Stimulated activated naive CD8-positive, alpha-beta T cell treated with anti-CD3 and anti-CD28 coated beads, Interleukin-15, Interleukin-2, amounts not matched to agents 100 U/mL and 50 U/mL, for 24 hours (primary cell): ENCODE measurements around the gene SLC41A3.
A peak's percentile ranks its signal among the peaks of the same experiment; 100 is the strongest.
"Not testable (repeated sequence)": the region's sequence is repeated elsewhere in the genome, so short reads cannot be mapped to it uniquely, and the experiment has no call there.

Experiments
- ATAC-seq: fragments of 150-1000 bp; cut with Tn5 transposase; one replicate; pipeline ENCODE4 v1.10.0; 2021
- DNase-seq: peaks from one replicate; pipeline ENCODE4 v3.0.0; 2021

Gene SLC41A3

DNA sequence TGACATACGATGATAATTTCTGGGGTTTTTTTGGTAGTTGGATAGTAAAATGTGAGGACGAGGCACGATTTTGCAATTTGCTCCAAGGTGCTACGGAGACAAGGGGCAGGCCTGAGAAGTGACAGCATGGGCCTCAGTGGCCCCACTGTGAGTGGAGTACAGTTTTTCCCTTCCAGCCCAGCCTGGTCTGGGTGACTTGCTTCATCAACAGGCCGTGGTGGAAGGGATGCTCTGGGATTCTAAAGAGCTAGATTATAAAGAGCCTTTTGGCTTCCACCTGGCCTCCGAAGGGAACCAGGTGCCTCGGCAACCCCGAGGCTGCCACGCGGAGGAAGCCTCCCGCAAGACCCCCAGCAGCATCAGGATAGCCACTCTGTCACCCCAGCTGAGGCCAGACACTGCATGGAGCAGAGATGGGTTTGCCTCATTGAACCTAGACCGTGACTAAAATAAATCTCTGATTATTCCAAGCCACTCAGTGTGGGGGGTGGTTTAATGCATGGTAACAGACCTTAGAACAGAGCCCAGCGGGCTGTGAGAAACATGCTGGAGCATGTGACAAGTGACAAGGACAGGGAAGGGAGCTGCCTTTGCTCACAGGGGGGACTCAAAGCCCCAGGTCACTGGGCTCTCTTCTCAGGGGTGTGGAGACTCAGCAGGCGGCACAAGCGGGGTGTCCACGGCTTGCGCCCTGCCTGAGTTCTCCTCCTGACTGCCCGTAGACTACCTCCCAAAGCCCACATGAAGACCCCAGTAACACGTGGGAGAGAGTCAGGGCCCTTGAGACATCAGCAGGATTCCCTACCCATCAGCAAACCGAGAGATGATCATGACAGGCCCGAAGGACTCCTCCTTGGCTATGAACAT, 22.6 kb upstream of the SLC41A3 start:
- no peak for ATAC-seq

DNA sequence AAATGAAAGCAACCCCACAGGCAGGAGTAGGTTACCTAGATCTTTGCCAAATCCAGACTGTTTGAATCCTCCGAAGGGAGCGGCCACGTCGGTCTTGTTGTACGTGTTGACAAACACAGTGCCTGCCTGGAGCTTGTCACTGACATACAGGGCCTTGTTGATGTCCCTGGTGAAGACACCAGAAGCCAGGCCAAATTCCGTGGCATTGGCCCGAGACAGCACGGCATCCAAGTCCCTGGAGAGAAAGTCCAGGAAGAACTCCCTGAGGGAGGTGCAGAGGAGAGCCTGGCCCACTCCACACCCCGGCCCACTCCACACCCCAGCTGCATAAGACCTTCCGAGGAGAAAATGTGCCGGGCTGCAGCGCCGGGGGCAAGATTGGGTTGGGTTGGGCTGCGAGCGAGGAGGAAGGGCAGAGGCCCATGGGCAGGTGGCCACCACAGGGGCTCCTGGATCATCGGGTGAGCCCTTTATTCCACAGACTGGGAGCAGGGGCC, 21.8 kb upstream of the SLC41A3 start:
- DNase-seq (no peak), ATAC-seq (no peak)

More for the DNA sequence above, 22.6 kb upstream of the SLC41A3 start:
- no peak for DNase-seq

DNA sequence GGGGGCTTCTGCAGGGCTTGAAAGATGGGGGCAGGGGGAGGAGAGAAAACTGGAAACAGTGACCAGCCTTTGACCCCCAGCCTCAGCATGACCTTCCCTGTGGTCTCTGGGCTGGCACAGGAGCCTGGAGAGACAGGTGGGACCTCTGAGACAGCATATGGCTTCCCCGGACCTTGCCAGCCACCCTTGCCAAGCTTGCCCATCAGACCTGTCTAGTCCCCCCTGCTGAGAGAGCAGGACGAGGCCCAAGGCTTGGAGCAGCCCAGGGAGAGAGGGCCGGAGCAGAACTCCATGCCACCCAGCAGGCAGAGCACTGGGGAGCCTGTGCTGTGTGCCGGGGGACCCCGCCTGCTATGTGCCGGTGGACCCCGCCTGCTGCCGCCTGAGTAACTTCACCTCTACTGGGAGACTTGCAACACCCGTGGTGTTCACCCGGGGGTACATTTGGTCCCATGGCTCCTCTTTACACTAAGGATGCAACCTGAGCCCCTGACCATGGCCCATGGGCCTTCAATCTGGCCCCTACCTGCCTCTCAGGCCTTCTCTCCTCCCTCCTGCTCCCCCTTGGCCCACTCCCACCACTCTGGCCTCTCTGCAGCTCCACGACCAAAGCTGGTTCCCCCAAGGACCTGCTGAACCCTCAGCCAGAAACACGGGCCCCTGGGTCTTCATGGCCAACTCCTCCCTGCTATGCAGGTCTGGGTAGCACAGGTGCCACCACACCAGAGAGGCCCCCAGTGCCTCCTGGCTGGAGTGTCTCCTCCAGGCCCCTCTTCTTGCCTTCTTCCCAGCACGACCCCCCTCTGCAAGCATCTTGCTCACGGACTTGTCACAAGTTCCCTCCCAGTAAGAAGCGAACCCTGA, 21.1 kb upstream of the SLC41A3 start:
- ATAC-seq (no peak), DNase-seq (no peak)

DNA sequence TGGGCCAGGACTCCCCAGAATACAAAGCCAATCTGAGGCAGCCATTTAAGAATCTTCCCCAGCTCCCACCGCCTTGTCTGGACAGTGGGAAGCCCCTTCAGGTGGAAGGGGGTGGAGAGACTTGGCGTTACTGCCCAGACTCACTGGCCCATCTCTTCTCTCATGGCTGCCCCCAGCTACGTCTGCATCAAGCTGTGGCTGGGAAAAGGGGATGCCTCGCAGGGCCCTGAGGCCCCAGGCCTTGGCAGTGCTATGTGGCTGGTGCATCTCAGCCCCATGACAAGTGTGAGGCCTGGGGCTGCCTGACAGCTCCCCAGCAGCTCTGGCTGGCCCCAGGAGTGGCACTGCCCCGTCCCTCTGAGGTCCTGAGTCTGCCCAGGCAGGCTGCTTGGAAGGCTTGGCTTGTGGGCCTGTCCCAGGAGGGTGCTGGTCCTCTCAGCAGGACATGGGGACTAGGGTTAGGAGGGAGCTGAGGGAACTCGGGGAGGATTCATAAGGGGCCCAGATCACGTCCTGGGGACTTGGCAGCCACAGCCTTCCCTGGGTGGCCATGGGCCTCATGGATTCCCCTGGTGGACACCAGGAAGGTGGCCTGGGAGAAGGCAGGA, 20.2 kb upstream of the SLC41A3 start:
- ATAC-seq = peak; percentile 17

DNA sequence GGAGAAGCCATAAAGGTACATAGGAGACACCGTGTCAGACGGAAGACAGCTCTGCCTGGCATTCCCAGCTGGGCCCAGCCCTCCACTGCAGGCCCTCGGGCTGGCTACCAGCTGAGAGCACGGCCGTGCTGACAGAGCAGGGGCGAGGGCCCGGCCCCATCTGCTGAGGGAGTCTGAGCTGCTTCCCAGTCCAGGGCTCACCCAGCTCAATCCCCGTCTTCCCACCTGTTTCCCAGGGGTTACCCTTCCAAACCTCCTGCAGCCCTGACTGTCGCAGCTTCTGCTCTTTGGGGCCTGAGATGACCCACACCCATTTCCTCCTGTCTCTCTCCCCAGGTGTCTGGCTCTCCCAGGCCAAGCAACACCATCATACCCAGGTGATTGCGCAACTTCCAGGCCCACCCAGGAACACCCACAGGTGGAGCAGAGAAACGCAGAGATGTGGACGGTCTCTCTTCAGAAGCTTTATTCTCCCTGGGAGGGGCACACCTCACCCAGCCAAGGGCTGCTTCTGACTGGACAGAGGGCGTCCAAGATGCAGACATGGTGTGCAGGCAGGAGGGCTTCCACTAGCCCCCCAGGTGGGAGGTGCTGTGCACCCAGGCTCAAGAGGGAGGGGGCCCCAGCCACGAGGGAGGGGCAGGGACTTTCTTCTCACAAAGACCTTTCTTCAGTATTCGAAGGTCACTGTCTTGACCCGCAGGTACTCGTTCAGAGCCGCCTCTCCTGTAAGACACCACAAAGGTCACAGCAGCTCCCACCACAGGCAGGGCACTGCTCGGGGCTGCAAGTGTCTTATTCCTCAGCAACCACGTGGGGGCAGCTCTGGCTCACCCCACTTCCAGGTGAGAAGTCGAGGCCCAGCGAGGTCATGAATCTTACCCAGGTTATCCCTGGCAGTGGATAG, 19.4 kb upstream of the SLC41A3 start:
- ATAC-seq (no peak), DNase-seq (no peak)

More for the DNA sequence above, 20.2 kb upstream of the SLC41A3 start:
- DNase-seq = no peak

DNA sequence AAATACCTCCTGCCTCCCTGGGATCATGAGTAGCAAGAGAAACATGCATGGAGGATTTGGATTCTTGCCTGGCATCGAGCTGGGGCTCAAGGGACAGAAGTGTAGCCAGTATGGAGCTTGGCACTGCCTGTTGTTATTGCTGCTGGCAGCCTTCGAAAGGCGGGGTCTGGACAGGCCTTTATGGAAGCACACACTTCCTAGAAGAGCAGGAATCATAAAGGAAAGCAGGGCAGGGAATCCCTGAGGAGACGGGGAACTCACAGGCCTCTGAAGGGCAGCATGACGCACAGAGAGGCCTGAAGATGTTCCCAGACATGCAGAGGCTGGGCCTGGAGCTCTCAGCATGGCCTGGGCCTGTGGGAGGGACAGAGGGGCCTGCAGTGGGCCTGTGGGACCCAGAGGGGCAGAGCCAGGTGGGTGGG, 18.6 kb upstream of the SLC41A3 start:
- ATAC-seq (no peak), DNase-seq (no peak)

DNA sequence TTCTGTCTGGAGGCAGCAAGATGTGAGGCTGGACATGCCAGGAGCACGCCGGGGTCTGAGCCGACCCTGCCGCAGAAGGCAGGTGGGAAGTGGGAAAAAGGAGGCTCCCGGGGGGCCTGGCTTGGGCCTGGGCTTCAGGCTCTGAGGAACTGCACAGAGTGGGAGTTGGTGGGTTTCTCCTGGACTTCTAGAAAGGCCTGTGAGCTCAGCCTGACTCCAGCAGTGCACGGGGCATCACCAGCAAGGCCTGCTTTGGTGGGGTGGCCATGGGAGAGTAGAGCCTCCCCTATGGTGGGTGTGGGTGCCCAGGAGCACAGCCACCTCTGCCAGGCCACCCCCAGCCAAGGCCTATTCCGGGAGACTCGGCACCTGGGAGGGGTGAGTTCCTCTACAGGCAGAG, 18.1 kb upstream of the SLC41A3 start:
- no peak for DNase-seq

DNA sequence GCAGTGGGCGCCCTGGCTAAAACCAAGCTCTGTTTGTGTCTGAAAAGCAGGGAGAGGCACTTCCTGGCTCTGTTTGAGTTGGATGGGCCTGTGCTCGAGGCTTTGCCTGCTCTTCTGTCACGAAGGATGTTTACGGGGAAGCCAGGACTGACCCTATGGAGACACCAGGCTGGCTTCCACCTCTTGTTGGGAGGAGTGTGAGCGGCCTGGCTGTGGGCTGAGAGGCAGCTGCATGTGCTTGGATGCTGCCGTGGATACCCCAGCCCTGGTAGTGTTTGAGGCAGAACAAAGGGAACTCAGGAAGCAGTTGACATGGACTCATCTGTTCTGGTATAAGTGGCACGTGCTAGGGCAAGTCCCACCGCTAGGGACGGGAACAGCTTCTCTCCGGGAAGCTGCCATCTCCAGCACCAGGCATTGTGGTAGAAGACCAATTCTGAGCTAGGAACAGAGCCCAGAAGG, 17.6 kb upstream of the SLC41A3 start:
- ATAC-seq (no peak), DNase-seq (no peak)

More for the DNA sequence above, 18.1 kb upstream of the SLC41A3 start:
- ATAC-seq = no peak

DNA sequence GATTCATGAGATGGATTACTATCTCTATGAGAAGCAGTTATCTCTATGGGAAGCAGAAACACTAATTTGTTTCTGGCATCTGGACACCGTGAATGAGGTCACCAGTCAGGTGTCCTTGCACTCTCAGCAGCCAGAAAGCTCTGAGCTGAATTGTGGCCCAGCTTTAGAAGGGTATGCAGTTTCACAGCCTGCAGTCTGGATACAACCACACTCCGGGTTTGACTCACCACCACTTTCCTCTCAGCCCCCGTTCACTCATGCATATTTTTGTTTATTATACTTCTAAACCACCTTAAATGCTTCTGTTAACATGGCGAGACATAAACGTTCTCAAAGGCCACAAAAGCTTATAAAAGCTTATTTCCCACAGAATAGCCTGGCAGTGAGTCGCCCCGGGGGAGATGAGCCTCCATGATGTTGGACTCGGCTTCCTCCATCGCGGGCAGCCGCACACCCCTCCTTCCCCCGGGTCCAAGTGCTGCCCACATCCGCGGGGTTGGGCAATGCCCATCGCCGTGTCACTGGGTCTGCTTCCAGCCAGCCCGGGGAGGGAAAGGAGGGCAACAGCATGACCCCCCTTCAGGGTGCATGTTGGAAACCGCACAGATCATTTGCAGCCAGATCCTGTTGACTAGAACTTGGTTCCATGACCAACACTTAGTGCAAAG, 16.8 kb upstream of the SLC41A3 start:
- DNase-seq (no peak), ATAC-seq (no peak)

DNA sequence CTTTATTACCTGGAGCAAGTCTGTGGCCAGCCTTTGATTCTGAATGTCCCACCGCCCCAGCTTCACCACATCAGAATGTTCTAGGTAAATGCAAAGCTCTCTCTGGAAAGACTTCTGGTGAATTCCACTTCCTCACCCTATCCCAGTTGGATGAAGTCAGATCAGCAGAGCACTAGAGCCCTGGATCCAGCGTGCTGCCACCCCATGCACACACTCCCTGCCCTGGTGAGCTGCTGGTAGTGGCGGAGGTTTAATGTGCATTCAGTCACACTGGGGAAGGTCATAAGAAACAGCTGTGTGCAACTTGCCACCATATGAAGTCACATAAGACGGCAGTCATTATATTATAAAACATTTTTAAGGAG, 16.3 kb upstream of the SLC41A3 start:
- DNase-seq = no peak

DNA sequence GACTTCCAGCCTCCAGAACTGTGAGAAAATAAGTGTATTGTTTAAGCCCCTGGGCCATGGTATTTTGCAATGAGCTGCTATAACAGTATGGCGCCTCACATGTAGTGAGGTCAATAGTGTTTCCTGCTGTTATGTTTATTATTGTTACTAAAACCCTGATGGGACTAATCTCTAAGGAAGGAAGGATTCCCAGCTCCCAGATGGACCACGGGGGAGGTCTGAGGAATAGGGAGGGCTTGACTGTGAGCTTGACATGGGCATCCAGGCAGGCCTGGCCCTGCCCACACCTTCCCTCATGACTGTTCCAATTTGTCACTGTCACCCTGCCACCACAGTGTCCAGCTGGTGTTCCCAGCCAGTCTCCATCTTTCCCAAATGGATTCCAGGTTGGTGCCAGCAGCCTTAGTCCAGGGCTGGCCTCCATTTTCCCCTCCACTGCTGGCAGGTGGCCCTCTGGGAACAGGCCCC, 14.5 kb upstream of the SLC41A3 start:
- DNase-seq (no peak), ATAC-seq (no peak)

More for the DNA sequence above, 16.3 kb upstream of the SLC41A3 start:
- ATAC-seq = no peak

DNA sequence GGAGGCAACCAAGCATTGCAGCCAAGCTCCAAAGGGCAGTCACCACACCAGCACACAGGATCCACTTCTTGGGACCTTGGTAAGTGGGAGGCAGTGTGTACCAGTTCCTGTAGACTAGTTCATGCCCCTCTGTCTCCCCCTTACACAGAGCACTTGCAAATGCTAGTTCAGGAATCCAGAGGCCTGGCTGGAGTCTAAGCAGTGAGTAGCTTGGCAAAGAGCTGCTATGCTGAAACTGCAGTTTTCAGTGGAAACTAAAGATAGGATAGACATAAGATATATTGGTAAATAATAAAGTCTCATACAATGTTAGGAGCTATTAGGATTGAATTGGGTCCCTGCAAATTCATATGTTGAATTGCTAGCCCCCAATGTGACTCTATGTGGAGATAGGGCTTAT, 13.9 kb upstream of the SLC41A3 start:
- ATAC-seq (no peak), DNase-seq (no peak)

DNA sequence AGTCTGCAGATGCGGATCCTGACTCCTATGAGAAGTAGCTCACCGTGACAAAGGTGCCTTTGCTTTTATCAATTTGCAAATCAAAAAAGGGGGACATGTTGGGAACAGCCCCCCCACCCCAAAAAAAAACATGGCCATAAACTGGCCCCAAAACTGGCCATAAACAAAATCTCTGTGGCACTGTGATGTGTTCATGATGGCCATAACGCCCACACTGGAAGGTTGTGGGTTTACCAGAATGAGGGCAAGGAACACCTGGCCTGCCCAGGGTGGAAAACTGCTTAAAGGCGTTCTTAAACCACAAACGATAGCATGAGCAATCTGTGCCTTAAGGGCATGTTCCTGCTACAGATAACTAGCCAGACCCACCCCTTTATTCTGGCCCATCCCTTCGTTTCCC, 12.3 kb upstream of the SLC41A3 start:
- not testable (repeated sequence) for ATAC-seq, DNase-seq

DNA sequence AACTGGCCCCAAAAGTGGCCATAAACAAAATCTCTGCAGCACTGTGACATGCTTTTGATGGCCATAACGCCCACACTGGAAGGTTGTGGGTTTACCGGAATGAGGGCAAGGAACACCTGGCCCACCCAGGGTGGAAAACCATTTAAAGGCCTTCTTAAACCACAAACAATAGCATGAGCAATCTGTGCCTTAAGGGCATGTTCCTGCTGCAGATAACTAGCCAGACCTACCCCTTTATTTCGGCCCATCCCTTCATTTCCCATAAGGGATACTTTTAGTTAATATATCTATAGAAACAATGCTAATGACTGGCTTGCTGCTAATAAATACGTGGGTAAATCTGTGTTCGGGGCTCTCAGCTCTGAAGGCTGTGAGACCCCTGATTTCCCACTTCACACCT, 8.2 kb upstream of the SLC41A3 start:
- DNase-seq, ATAC-seq: not testable (repeated sequence)

DNA sequence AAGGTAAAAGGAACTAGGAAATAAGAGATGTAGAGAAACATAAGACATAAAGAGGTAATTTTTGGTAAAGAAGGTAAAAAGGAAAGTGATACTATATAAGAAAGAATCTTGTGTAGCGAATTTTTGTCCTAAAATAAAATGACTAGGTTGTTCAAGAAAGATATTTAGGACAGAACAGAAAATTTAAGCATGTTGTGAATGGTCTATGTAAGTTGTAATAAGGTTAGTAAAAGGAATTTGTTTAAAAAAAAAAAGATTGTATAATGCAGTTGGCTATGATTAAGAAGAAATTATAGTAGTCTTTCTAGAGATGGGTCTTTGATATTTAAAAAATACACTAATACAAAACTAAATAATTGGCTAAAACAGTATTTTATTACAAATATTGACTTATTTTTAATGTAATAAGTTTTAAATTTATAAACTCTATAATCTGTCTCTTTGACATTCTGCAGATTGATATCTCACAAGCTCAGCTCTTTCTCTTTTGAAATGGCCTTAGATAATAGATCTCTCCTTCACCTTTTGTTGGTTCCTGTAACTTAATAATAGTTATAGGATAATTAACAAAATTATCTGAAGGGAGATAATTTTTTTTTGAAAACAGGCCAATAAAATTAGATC, 3.7 kb upstream of the SLC41A3 start:
- no peak for ATAC-seq
- no peak for DNase-seq

DNA sequence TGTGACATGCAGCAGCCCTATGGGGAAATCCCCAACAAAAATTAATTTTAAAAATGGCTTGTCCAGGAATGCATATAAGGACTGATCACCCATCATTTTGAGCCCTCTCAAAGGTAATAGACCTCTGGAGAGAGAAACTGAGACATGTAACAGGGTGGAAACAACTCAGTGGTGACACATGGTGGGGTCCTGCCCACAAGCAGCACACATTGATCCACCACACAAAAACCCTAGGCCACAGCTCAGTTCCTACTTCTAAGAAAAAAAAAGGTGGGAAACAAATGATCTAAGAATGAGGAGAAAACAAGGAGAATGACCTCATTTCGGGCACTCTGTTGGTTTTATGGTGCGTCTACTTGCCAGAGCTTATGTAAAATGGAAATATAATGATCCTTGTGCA, 1.9 kb upstream of the SLC41A3 start:
- no peak for ATAC-seq
- peak; percentile 20 for DNase-seq

DNA sequence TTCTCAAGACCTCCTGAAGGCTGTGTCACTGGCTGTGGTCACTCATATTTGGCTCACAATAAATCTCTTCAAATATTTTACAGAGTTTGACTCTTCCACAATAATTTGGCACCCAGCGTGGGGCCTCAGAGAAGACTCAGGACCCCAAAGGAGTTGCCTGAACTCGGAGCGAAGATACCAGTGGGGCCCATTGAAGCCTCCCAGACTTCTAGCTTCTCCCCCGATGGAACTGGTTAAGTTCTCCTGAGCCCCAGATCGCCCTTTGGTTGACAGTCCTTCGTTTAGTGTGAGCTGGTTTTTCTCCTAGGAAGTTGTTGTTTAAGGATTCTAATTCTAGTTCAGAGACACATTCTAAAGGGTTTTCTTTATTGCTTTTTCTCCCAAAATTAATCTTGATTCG, 1.4 kb upstream of the SLC41A3 start:
- DNase-seq = no peak
- ATAC-seq = no peak

DNA sequence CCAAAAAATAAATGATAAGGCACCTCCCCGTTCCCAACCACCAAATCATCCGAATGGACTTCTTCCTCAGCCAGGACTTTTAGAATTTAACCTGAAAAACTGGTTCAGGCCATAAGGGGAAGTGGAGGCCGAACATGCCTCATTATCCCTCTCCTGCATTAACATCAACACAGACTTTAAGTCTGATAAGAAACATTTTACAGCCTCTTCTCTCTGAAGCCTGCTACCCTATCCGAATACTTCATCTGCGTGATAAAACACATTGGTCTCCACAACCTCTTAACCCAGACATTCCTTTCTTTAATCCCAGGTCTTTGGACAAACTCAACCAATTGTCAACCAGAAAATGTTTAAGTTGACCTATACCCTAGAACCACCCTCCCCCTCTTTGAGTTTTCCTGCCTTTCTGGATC, 850 bp upstream of the SLC41A3 start:
- ATAC-seq (no peak), DNase-seq (no peak)

DNA sequence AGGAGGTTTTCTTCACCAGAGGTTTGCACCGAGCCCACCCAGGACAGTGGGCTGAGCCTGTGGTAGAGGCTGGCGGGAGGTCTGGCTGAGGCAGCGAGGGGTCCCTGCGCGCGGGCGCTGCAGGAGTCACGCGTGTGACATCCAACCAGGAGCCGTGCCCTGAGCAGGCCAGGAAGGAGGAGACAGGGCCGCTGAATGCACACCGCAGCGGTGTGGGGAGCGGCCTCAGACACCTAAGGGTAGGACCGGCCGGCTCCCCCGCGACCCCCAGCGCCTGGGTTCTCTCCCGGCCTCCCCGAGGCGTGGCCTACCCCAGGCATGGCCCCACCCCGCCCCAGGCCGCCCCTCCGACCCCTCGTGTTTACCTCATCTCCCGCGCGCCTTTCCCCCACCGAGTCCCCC, 412 bp downstream of the SLC41A3 start:
- DNase-seq = peak; percentile 60

DNA sequence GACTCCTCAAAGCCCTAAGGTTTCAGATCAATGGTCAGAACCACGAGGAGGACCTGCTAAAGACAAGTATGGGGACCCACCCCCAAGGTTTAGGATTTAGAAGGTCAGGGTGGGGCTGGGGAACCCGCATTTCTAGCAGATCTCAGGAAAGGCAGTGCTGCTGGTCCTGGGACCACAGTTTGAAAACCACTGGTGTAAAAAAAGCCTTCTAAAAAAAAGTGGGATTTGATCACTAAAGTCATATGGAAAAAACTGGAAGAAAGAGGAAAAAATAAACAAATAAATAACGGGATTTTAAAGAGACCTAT, 832 bp downstream of the SLC41A3 start:
- ATAC-seq = no peak

More for the DNA sequence above, 412 bp downstream of the SLC41A3 start:
- ATAC-seq = peak; percentile 60

More for the DNA sequence above, 832 bp downstream of the SLC41A3 start:
- DNase-seq = no peak
